ENCODE data around the gene SPATA21. TPM values are rescaled to one million over a fixed set of nuclear protein-coding genes. Genes with fewer than 3 reads are reported as not detected.

The SPATA21 gene
- polyA plus RNA-seq, 2 of the 4 experiments (the other 2 are of a cell fraction), result 0.08 to 0.09 TPM

GRCh38 chr1:16375521-16376340, 61.5 kb downstream of the SPATA21 start:
- no peak overlapping the region for H3K4me3 ChIP-seq
- TF ChIP-seq ZNF302 (CRISPR knock-in tag; IDR thresholded peaks at IDR 0.05) (no peak), MAX (IDR thresholded peaks at IDR 0.05) (peak; percentile 10; the same call in 1 of the 2 replicates)
- 44% methylated on average over 15 of the region's 15 CpGs for WGBS (ENCODE audit: missing lambda C conversion rate)
- CTCF ChIA-PET, result interaction anchor here (0.6 to 1.0 kb wide), 4 partner anchors 11 to 64 kb away, joined by 3 to 4 read pairs (median 3); partner anchors contain the start of gene NECAP2
- peak overlapping the region; percentile 96 for H3K4me2 ChIP-seq
- POLR2A ChIA-PET, result no interaction called here
- no peak for ATAC-seq
- no peak for DNase-seq (ENCODE audit: low read depth in 1 of 2, low spot score in 1 of 2)
- peaks cover 67% of the 10 kb centered on the region for H3K4me1 ChIP-seq
- FAIRE-seq, result no peak
- peak overlapping the region; percentile 87 to 97 for H3K27ac ChIP-seq
- no peaks in the 10 kb centered on the region for H3K9me3 ChIP-seq

GRCh38 chr1:16374266-16374665, 63.0 kb downstream of the SPATA21 start:
- ATAC-seq (no peak), DNase-seq (ENCODE audit: low read depth in 1 of 2, low spot score in 1 of 2) (no peak), FAIRE-seq (no peak)
- TF ChIP-seq FOXS1 (CRISPR knock-in tag; IDR thresholded peaks at IDR 0.05) (no peak), MAX (IDR thresholded peaks at IDR 0.05) (no peak), ZFP36 (IDR thresholded peaks at IDR 0.05; ENCODE audit: borderline replicate concordance, partially characterized antibody) (no peak), KDM1A (IDR thresholded peaks at IDR 0.05; ENCODE audit: low read depth) (no peak), FOSL2 (IDR thresholded peaks at IDR 0.05) (no peak), FOSL2 (CRISPR knock-in tag; IDR thresholded peaks at IDR 0.05) (no peak), POLR2AphosphoS2 (conservative IDR thresholded peaks at IDR 0.05; ENCODE audit: low read length) (no peak), RARB (CRISPR knock-in tag; IDR thresholded peaks at IDR 0.05) (no peak), PHF8 (IDR thresholded peaks at IDR 0.05; ENCODE audit: borderline replicate concordance, low read depth) (no peak), KDM5A (IDR thresholded peaks at IDR 0.05) (no peak), MAFK (IDR thresholded peaks at IDR 0.05; ENCODE audit: partially characterized antibody) (no peak), PBX3 (IDR thresholded peaks at IDR 0.05) (no peak), CEBPB (IDR thresholded peaks at IDR 0.05) (no peak), TFCP2L1 (CRISPR knock-in tag; IDR thresholded peaks at IDR 0.05) (no peak), SMC3 (IDR thresholded peaks at IDR 0.05) (no peak), GATA3 (IDR thresholded peaks at IDR 0.05; ENCODE audit: borderline replicate concordance) (no peak), HOXA7 (CRISPR knock-in tag; IDR thresholded peaks at IDR 0.05) (no peak), HES2 (IDR thresholded peaks at IDR 0.05) (no peak), NPAS2 (CRISPR knock-in tag; IDR thresholded peaks at IDR 0.05; ENCODE audit: borderline replicate concordance) (no peak), RFX5 (IDR thresholded peaks at IDR 0.05) (no peak), HMGXB4 (CRISPR knock-in tag; IDR thresholded peaks at IDR 0.05; ENCODE audit: borderline replicate concordance) (no peak)
- 91% methylated on average over 3 of the region's 3 CpGs for WGBS (ENCODE audit: missing lambda C conversion rate)
- peak overlapping the region; percentile 87 to 97 for H3K27ac ChIP-seq
- H3K4me3 ChIP-seq, result no peak overlapping the region
- H3K9me3 ChIP-seq, result no peaks in the 10 kb centered on the region
- ChIA-PET CTCF (no interaction called here), POLR2A (no interaction called here)
- H3K4me1 ChIP-seq, result peaks cover 81% of the 10 kb centered on the region
- peak overlapping the region; percentile 96 for H3K4me2 ChIP-seq
